Osteoblast (primary cell): Measurements from ENCODE around the gene TNP2. TPM values are rescaled to one million over a fixed set of nuclear protein-coding genes. Genes with fewer than 3 reads are reported as not detected.

Experiments
- DNase-seq: peaks from one replicate; pipeline ENCODE4 v3.0.0; 2011; ENCODE audit warnings: low spot score, mixed read lengths; ENCODE audit not compliant: insufficient read length; ENCODE audit errors: missing footprints
- H2AFZ ChIP-seq: 2 replicates; pipeline ENCODE4 v1.6.0; 2011; ENCODE audit warnings: mild to moderate bottlenecking, low read length
- H3K27ac ChIP-seq: 2 replicates; pipeline ENCODE4 v1.5.1; 2011; ENCODE audit warnings: mild to moderate bottlenecking, low read depth, low read length, moderate library complexity
- H3K27me3 ChIP-seq: 2 replicates; pipeline ENCODE4 v1.6.0; 2012; ENCODE audit warnings: mild to moderate bottlenecking, control low read depth, inconsistent platforms, low read length, moderate library complexity; ENCODE audit not compliant: insufficient read depth
- H3K36me3 ChIP-seq: 2 replicates; pipeline ENCODE4 v1.5.1; 2011; ENCODE audit warnings: mild to moderate bottlenecking, low read length, control low read depth, moderate library complexity; ENCODE audit not compliant: insufficient read depth
- H3K4me1 ChIP-seq: 2 replicates; pipeline ENCODE4 v1.5.1; 2011; ENCODE audit warnings: mild to moderate bottlenecking, low read length, control low read depth, moderate library complexity; ENCODE audit not compliant: insufficient read depth
- H3K4me2 ChIP-seq: 2 replicates; pipeline ENCODE4 v1.6.0; 2011; ENCODE audit warnings: mild to moderate bottlenecking, low read length; ENCODE audit not compliant: insufficient read depth
- H3K4me3 ChIP-seq: fragments of 200-600 bp; sonication (generic); 3 replicates; pipeline ENCODE4 v1.5.1; 2012; ENCODE audit warnings: mild to moderate bottlenecking, low read length, inconsistent platforms; ENCODE audit not compliant: insufficient read depth
- H3K79me2 ChIP-seq: 2 replicates; pipeline ENCODE4 v1.6.0; 2012; ENCODE audit warnings: mild to moderate bottlenecking, low read length, control low read depth, inconsistent platforms; ENCODE audit not compliant: insufficient read depth
- H3K9me3 ChIP-seq: 2 replicates; pipeline ENCODE4 v1.5.1; 2011; ENCODE audit warnings: low read depth, low read length, control low read depth
- H4K20me1 ChIP-seq: 2 replicates; pipeline ENCODE4 v1.6.0; 2012; ENCODE audit warnings: mild to moderate bottlenecking, low read length, control low read depth; ENCODE audit not compliant: insufficient read depth
- CTCF ChIP-seq: IDR thresholded peaks from 2 replicates; pipeline ENCODE4 v1.5.1; 2011; ENCODE audit warnings: mild to moderate bottlenecking, low read depth, low read length, moderate library complexity; ENCODE audit errors: extremely low read depth
- total RNA-seq: library from RNA; depleted of rRNA; stranded (reverse); fragments of >200 nt; gene quantifications from 2 replicates; pipeline ENCODE4 v1.2.3, GENCODE V29; 2012

TNP2 gene
- total RNA-seq, 1 donor = not detected

GRCh38 chr16:11252482-11252931 is 16.6 kb downstream of the TNP2 start:
- Histone ChIP-seq H3K4me2 (no peak overlapping the region), H3K36me3 (no peaks in the 10 kb centered on the region), H4K20me1 (peaks cover 11% of the 10 kb centered on the region), H3K79me2 (no peaks in the 10 kb centered on the region), H3K9me3 (no peaks in the 10 kb centered on the region), H3K27ac (no peak overlapping the region), H3K4me3 (no peak overlapping the region), H2AFZ (no peak overlapping the region), H3K27me3 (no peaks in the 10 kb centered on the region), H3K4me1 (peaks cover 20% of the 10 kb centered on the region)
- no peak for DNase-seq
- TF ChIP-seq CTCF = no peak

- Histone ChIP-seq H3K79me2 (no peaks in the 10 kb centered on the region), H3K4me1 (peaks cover 15% of the 10 kb centered on the region), H3K4me2 (no peak overlapping the region), H2AFZ (no peak overlapping the region), H3K4me3 (no peak overlapping the region), H3K36me3 (no peaks in the 10 kb centered on the region), H3K9me3 (no peaks in the 10 kb centered on the region), H3K27ac (no peak overlapping the region), H3K27me3 (no peaks in the 10 kb centered on the region), H4K20me1 (peaks cover 11% of the 10 kb centered on the region)
- no peak for TF ChIP-seq CTCF
- peak; percentile 97 for DNase-seq
Measured at GRCh38 chr16:11251525-11252481, 17.3 kb downstream of the TNP2 start.

- Histone ChIP-seq H2AFZ (no peak overlapping the region), H3K4me3 (no peak overlapping the region), H3K79me2 (no peaks in the 10 kb centered on the region), H4K20me1 (peaks cover 11% of the 10 kb centered on the region), H3K4me2 (no peak overlapping the region), H3K9me3 (no peaks in the 10 kb centered on the region), H3K27me3 (no peaks in the 10 kb centered on the region), H3K27ac (no peak overlapping the region), H3K36me3 (no peaks in the 10 kb centered on the region), H3K4me1 (peaks cover 14% of the 10 kb centered on the region)
- no peak for DNase-seq
- TF ChIP-seq CTCF = no peak
Measured at GRCh38 chr16:11250786-11251524, 18.2 kb downstream of the TNP2 start.
